G401 (cell line): ENCODE measurements around the gene KLHDC8B. TPM values are rescaled to one million over a fixed set of nuclear protein-coding genes. Genes with fewer than 3 reads are reported as not detected.
A peak's percentile ranks its signal among the peaks of the same experiment; 100 is the strongest.
"Not testable (repeated sequence)": the region's sequence is repeated elsewhere in the genome, so short reads cannot be mapped to it uniquely, and the experiment has no call there.

Experiments used
- DNase-seq: peaks from one replicate; pipeline ENCODE4 v3.0.0-alpha.2; 2015; ENCODE audit warnings: low spot score
- in situ Hi-C: cut with HindIII; loops from 2 replicates; pipeline ENCODE4 v1.10.0; 2016; ENCODE audit warnings: low sequenced_read_pairs, mixed read lengths
- total RNA-seq: library from RNA; depleted of rRNA; stranded (reverse); fragments of >200 nt; shearing (Covaris generic); gene quantifications from 2 replicates; pipeline ENCODE4 v1.2.3, GENCODE V29; 2014

Gene KLHDC8B
- total RNA-seq, 1 experiment from 2014 or later, result 30.9 TPM

DNA sequence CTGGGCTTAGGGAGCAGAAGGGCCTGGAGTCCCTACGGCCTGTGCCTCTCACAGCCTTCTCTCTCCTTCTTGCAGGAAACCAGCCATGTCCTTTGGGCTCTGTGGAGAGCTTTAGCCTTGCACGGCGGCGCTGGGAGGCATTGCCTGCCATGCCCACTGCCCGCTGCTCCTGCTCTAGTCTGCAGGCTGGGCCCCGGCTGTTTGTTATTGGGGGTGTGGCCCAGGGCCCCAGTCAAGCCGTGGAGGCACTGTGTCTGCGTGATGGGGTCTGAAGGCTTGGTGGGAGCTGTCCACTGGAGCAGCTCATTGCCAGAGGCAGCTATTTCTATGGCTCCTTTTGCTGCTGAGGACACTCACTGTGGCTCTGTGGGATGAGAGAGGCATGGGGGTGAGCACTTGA is 4.1 kb downstream of the KLHDC8B start:
- no peak for DNase-seq
- in situ Hi-C loops, result no loop called here

DNA sequence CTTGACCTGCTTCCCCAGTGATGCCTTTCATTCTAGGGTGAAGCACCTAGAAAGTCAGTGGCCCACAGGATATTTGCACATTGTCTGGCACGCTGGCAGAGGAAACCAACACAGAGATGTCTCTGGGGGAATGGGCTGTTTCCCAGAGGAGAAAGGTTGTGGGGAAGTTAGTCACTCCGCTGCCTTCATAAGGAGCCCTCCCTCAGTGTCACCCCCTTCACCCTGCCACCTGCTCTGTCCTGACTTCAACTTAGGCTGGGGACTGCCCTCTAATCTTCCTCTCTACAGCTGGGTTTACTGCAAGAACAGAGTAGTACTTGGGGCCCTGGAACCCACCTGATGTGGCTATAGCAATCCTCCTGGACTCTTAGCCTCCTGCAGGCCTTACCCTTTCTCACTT is 5.7 kb downstream of the KLHDC8B start:
- DNase-seq, result no peak
- in situ Hi-C loops, result no loop called here

DNA sequence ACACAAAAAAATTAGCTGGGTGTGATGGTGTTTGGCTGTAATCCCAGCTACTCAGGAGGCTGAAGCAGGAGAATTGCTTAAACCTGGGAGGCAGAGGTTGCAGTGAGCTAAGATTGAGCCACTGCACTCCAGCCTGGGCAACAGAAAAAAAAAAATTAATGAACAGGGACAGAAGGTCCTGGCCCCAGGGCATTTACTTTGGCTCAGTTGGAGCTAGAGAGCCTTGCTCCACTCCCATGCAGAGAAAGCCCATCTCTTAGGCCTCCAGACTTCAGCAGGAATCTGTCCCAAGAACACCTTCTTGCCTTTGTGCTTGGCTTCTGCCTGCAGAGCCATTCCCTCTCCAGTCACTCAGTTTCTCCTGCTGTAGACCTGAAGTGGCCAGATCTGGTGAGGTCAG is 8.7 kb downstream of the KLHDC8B start:
- in situ Hi-C loops, result no loop called here
- DNase-seq, result no peak

DNA sequence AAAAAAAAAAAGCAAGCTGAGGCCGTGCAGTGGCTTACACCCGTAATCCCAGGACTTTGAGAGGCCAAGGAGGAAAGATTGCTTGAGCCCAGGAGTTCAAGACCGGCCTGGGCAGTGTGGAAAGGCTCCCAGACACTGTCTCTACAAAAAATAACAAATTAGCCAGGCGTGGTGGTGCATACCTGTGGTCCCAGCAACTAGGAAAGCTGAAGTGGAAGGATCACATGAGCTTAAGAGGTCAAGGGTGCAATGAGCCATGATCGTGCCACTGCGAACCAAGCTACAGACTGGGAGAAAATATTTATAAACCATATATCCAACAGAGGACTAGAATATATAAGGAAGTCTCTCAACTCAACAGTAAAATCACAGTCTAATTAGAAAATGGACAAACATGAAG is 10.0 kb downstream of the KLHDC8B start:
- in situ Hi-C loops, result no loop called here
- DNase-seq, result no peak

DNA sequence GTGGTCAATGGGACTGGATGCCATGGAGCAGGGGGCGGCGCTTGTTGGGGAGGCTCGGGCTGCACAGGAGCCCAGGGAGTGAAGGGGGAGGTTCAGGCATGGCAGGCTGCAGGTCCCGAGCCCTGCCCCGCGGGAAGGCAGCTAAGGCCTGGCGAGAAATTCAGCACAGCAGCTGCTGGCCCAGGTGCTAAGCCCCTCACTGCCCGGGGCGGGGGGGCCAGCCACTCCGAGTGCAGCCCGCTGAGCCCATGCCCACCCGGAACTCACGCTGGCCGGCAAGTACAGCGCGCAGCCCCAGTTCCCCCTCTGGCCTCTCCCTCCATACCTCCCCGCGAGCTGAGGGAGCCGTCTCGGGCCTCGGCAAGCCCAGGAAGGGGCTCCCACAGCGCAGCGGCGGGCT is 11.3 kb downstream of the KLHDC8B start:
- no peak for DNase-seq
- in situ Hi-C loops, result no loop called here

DNA sequence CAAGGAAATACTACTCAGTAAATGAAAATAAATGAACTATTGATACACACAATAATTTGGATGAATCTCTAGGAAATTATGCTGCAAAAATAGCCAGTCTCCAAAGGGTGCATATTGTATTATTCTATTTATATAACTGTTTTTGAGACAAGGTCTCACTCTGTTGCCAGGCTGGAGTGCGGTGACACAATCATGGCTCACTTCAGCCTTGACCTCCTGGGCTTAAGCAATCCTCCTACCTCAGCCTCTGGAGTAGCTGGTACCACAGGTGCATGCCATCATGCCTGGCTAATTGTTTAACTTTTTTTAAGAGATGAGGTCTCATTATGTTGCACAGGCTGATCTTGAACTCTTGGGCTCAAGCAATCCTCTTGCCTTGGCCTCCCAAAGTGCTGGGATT is 12.5 kb downstream of the KLHDC8B start:
- DNase-seq, result no peak
- in situ Hi-C loops, result no loop called here

DNA sequence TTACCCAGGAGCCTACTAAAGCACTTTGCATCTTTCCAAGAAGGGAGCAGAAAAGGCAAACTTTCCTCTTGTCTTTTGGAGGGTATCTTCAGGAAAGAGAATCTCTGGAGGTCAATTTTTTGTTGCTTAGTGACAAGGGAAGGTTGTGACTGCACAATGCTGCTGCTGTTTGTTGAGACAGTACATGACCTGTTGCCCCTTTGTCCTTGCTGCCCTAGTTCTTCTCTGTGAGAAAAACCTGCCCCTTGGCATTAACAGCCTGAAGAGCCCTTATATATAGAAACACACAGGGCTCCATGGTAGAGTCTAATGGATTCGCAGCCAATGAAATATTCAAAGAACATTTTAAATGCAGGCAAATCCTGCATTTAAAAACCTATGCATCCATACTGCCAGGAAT is 20.3 kb downstream of the KLHDC8B start:
- DNase-seq, result no peak
- in situ Hi-C loops, result no loop called here

DNA sequence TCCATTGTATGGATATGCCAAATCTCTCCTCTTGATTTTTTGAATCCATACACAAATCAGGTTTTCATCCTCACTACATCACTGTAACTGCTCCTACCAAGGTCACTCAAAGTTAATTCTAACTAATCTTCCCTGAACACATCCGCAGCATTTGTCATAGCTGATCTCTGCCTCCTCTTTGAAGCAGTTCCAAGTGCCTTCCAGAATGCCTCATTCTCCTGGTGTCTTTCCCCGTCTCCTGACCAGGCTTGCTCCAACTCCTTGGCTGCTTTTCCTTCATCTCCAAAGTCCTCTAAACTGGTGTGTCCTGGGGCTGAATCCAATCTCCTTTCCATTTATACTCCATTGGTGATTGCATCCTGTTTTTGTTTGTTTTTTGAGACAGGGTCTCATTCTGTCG is 26.8 kb downstream of the KLHDC8B start:
- in situ Hi-C loops, result no loop called here
- DNase-seq, result no peak

DNA sequence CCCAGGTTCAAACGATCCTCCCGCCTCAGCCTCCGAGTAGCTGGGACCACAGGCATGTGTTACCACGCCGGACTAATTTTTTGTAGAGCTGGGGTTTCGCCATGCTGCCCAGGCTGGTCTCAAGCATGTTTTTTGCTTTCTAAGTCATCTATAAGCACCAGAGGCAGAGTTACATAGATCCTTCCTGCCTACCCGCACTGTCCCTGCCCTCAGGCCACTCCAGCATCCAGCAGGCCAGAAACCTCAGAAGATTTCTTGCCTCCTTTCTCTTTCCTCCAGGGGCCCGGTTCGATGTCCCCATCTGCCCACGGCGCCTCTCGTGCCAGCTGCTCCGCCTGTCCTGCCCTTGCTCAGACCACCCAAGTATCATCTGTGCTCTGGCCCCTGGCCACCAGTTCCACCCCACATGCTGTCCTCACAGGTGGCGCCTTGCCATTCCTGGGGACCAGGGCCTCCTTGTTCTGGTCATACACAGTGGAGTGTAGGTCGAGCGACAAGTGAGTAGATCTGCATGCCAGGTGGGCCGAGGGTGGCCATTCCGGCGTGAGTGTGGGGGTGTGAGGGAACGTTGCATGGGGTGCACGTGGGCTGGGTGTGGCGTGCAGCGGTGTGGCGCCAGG is 27.3 kb downstream of the KLHDC8B start:
- in situ Hi-C loops, result no loop called here
- no peak for DNase-seq

DNA sequence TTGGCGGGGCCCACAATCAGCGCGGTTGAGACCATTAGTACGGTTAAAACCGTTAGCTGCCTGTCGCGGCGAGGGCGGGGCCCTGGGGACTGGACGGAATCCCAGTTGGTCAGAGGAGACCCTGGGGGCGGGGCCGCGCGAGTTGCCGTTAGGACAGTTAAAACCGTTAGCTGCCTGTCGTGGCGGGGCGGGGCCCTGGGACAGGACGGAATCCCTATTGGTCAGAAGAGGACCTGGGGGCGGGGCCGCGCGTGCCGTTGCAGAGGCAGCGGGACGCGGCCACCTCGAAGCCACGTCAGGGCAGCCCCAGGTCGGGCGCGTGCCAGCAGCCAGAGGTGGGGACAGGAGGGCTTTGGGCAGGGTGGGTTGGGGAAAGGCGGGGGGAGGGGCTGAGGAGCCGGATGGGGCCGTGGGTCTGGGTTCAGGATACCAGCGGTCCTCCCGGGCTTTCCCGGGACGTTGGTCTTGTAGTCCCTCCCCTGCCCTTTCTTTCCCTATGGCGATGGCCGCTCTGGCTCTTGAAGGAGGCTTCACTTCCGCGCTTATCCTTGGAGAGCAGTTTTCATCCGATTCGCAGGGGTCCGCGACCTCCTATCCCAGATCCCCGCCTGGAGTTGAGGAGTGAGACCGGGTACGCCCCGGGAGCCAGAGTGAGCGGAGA is 28.0 kb downstream of the KLHDC8B start:
- in situ Hi-C loops, result no loop called here
- peak; percentile 35 for DNase-seq

DNA sequence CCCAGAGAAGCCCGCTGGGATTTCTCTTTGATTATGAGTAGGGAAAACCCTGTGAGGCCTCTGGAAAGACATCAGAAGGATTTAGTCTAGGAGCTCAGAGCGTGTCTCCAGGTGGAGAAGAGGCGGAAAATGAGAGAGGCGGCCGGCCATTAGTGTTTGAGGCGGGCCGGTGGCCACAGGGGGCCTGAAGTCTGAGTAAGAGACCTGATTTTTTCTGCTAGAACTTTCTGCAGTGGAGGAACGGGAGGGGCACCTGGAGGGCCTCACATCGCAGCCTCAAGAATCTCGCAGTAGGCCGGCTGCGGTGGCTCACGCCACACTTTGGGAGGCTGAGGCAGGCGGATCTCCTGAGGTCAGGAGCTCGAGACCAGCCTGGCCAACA is 28.5 kb downstream of the KLHDC8B start:
- no peak for DNase-seq
- in situ Hi-C loops, result no loop called here

DNA sequence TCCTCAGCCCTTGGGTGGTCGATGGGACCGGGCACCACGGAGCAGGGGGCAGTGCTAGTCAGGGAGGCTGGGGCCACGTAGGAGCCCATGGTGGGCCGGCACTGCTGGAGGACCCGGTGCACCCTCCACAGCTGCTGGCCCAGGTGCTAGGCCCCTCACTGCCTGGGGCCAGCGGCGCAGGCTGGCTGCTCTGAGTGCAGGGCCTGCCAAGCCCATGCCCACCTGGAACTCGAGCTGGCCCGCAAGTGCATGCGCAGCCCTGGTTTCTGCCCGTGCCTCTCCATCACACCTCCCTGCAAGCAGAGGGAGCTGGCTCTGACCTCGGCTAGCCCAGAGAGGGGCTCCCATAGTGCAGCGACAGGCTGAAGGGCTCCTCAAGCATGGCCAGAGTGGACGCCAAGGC is 42.1 kb downstream of the KLHDC8B start:
- no peak for DNase-seq
- in situ Hi-C loops, result no loop called here

DNA sequence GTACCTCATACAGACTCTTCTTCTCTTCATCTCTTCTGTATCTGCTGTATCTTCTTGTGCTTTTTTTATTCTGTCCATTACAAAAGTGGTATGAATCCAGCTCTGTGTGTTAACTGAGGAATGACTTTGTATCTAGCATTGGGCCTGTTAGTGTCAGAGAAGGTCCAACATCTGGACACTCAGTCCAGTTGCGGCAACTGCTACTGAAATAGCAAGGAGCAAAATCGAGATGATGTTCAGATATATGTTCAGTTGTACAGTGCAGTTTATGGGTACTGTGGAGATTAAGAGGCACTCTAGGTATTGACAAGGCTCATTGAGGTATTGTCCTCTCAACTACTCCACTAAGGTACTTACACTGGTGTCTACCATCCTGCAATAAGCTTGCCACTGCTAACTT is 42.6 kb downstream of the KLHDC8B start:
- DNase-seq, result no peak
- in situ Hi-C loops, result no loop called here

DNA sequence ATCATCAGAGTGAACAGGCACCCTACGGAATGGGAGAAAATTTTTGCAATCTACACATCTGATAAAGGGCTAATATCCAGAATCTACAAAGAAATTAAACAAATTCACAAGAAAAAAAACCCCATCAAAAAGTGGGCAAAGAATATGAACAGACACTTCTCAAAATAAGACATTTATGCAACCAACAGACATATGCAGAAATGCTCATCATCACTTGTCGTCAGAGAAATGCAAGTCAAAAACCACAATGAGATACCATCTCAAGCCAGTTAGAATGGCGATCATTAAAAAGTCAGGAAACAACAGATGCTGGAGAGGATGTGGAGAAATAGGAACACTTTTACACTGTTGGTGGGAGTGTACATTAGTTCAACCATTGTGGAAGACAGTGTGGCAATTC is 45.3 kb downstream of the KLHDC8B start:
- DNase-seq, in situ Hi-C loops: not testable (repeated sequence)

DNA sequence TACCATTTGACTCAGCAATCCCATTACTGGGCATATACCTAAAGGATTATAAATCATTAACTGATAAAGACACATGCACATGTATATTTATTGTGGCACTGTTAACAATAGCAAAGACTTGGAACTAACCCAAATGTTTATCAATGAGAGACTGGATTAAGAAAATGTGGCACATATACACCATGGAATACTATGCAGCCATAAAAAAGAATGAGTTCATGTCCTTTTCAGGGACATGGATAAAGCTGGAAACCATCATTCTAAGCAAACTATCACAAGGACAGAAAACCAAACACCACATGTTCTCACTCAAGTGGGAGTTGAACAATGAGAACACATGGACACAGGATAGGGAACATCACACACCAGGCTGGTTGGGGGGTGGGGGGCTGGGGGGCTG is 45.7 kb downstream of the KLHDC8B start:
- DNase-seq, in situ Hi-C loops: not testable (repeated sequence)

DNA sequence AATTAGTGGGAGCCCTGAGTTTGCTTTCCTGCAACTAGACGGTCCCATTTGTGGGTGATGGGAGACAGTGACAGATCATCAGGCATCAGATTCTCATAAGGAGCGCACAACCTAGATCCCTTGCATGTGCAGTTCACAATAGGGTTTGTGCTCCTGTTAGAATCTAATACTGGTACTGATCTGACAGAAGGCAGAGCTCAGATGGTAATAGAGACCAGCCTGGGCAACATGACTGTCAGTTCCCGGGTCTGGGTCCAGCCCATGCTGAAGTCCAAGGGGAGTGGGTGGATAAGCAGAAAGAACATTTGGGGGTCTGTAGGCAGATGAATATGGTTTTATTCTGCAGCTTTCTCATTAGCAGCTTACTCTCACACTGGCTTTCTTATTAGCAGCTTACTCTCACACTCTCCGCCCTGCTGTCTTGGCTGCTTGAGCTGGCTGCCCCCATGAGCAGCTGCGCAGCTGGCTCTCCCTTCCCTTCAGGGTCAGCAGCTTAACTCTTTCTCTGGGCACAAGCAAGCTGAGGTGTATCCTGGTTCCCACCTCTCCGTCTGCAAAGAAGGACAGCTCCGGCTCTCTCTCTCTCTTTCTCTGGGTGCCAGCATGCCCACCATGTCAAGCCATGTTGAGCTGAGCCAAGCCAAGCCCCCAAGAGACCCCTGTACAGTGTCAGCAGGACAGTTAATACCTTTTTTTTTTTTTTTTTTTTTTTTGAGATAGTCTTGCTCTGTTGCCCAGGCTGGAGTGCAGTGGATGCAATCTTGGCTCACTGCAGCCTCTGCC is 46.5 kb downstream of the KLHDC8B start:
- no peak for DNase-seq
- in situ Hi-C loops, result no loop called here

DNA sequence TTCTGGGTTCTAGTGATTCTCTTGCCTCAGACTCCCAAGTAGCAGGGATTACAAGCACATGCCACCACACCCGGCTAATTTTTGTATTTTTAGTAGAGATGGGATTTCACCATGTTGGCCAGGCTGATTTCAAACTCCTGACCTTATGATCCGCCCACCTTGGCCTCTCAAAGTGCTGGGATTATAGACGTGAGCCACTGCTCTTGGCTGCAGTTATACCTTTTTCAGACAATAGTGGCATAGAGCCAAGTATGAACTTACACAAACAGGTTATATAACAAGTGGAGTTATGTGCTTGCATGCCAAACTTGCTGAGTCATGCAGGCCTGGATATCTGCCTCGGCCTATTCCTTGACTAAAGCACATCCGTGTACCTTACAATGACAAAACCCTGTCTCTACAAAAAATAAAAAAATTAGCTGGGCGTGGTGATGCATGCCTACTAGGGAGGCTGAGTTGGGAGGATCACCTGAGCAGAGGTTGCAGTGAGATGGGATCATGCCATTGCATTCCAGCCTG is 47.1 kb downstream of the KLHDC8B start:
- DNase-seq, result peak; percentile 48
- in situ Hi-C loops, result not testable (repeated sequence)

DNA sequence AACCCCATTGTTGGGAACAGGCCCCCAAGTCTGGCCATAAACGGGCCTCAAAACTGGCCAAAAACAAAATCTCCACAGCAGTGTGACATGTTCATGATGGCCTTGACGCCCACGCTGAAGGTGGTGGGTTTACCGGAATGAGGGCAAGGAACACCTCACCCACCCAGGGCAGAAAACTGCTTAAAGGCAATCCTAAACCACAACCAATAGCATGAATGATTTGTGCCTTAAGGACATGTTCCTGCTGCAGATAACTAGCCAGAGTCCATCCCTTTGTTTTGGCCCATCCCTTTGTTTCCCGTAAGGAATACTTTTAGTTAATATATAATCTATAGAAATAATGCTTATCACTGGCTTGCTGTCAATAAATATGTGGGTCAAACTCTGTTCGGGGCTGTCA is 47.7 kb downstream of the KLHDC8B start:
- in situ Hi-C loops, result no loop called here
- DNase-seq, result no peak

DNA sequence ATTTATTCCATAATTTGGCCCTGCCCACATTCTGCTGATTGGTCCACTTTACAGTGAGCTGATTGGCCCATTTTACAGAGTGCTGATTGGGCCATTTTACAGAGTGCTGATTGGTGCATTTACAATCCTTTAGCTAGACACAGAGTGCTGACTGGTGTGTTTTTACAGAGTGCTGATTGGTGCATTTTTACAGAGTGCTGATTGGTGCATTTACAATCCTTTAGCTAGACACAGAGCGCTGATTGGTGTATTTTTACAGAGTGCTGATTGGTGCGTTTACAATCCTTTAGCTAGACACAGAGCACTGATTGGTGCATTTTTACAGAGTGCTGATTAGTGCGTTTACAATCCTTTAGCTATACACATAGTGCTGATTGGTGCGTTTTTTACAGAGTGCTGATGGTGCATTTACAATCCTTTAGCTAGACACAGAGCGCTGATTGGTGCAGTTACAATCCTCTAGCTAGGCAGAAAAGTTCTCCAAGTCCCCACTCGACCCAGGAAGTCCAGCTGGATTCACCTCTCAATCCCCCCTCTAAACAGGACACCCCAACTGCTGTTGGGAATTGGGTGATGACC is 49.7 kb downstream of the KLHDC8B start:
- DNase-seq, in situ Hi-C loops: not testable (repeated sequence)

DNA sequence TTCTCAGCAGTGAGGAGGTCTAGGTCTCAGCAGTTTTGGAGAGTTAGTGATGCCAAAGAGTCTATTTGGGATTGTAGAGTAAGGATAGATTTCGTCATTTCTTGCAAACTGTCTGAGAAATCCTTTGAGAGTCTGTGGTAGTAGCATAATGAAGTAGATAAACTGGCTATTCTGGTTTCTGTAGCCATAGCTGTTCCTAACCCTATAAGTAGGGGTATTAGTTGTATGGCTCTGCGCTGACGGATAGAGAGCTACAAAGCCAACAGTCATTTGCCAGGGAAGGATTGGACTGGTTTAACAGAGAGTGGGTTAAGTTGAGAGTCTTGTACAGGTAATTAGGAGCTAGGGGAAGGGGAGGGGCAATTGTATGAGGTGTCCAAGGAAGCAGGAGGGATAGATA is 50.6 kb downstream of the KLHDC8B start:
- in situ Hi-C loops, result no loop called here

More for the DNA sequence above, 50.6 kb downstream of the KLHDC8B start:
- no peak for DNase-seq
